Trophoblast cell (in vitro differentiated cells and primary cell): Measurements from ENCODE around the gene SYNJ2.

Experiments
- DNase-seq, 2 donors: peaks; one replicate each; pipeline ENCODE4 v3.0.0-alpha.2; 2016
- H2AFZ ChIP-seq: 2 replicates; pipeline ENCODE4 v1.6.1; 2013; ENCODE audit warnings: low read length, moderate library complexity, mild to moderate bottlenecking; ENCODE audit not compliant: insufficient read depth, poor library complexity
- H2AK5ac ChIP-seq: 2 replicates; pipeline ENCODE4 v1.6.1; 2013; ENCODE audit warnings: mild to moderate bottlenecking, low read length
- H2BK120ac ChIP-seq: 2 replicates; pipeline ENCODE4 v1.6.1; 2013; ENCODE audit warnings: low read length, mild to moderate bottlenecking, moderate library complexity; ENCODE audit not compliant: insufficient read depth, poor library complexity
- H2BK12ac ChIP-seq: 2 replicates; pipeline ENCODE4 v1.6.1; 2013; ENCODE audit warnings: mild to moderate bottlenecking, low read length, moderate library complexity
- H2BK5ac ChIP-seq: 2 replicates; pipeline ENCODE4 v1.6.1; 2013; ENCODE audit warnings: low read length, low read depth, moderate library complexity, mild to moderate bottlenecking; ENCODE audit not compliant: poor library complexity
- H3K14ac ChIP-seq: 2 replicates; pipeline ENCODE4 v1.6.1; 2013; ENCODE audit warnings: mild to moderate bottlenecking, low read length
- H3K18ac ChIP-seq: 2 replicates; pipeline ENCODE4 v1.6.1; 2013; ENCODE audit warnings: mild to moderate bottlenecking, low read length
- H3K23ac ChIP-seq: 2 replicates; pipeline ENCODE4 v1.6.1; 2013; ENCODE audit warnings: low read length
- H3K27ac ChIP-seq: 2 replicates; pipeline ENCODE4 v1.5.1; 2013; ENCODE audit warnings: low read depth, mild to moderate bottlenecking, inconsistent platforms, low read length, moderate library complexity
- H3K27me3 ChIP-seq: 2 replicates; pipeline ENCODE4 v1.6.1; 2013; ENCODE audit warnings: inconsistent platforms, mild to moderate bottlenecking, low read length, moderate library complexity; ENCODE audit not compliant: insufficient read depth
- H3K36me3 ChIP-seq, 2 experiments: 1 replicate in 1 of 2; 2 replicates in 1 of 2; pipeline ENCODE4 v1.6.1; 2013; ENCODE audit warnings: low read length in 2 of 2, mild to moderate bottlenecking in 2 of 2, moderate library complexity in 1 of 2; ENCODE audit not compliant: insufficient read depth in 2 of 2, control insufficient read depth in 1 of 2
- H3K4ac ChIP-seq: 2 replicates; pipeline ENCODE4 v1.6.1; 2013; ENCODE audit warnings: low read depth, mild to moderate bottlenecking, low read length, moderate library complexity
- H3K4me1 ChIP-seq, 2 experiments: 1 replicate in 1 of 2; 2 replicates in 1 of 2; pipeline ENCODE4 v1.6.1; 2013; ENCODE audit warnings: low read length in 2 of 2, mild to moderate bottlenecking in 2 of 2, moderate library complexity in 1 of 2; ENCODE audit not compliant: insufficient read depth in 2 of 2, control insufficient read depth in 1 of 2
- H3K4me2 ChIP-seq: 2 replicates; pipeline ENCODE4 v1.6.1; 2013; ENCODE audit warnings: inconsistent platforms, mild to moderate bottlenecking, low read length, moderate library complexity
- H3K4me3 ChIP-seq: 2 replicates; pipeline ENCODE4 v1.5.1; 2013; ENCODE audit warnings: mild to moderate bottlenecking, low read depth, low read length, inconsistent platforms
- H3K79me1 ChIP-seq: one replicate; pipeline ENCODE4 v1.6.1; 2013; ENCODE audit warnings: low read length
- H3K79me2 ChIP-seq: 2 replicates; pipeline ENCODE4 v1.6.1; 2013; ENCODE audit warnings: low read length, mild to moderate bottlenecking; ENCODE audit not compliant: control insufficient read depth, insufficient read depth, poor library complexity
- H3K9ac ChIP-seq: 2 replicates; pipeline ENCODE4 v1.6.1; 2013; ENCODE audit warnings: mild to moderate bottlenecking, low read length
- H3K9me3 ChIP-seq: 2 replicates; pipeline ENCODE4 v1.6.1; 2013; ENCODE audit warnings: low read depth, mild to moderate bottlenecking, control low read depth, inconsistent platforms, low read length; ENCODE audit not compliant: insufficient read depth
- H4K12ac ChIP-seq: 2 replicates; pipeline ENCODE4 v1.6.1; 2013; ENCODE audit warnings: low read depth, mild to moderate bottlenecking, low read length, moderate library complexity
- H4K8ac ChIP-seq: 2 replicates; pipeline ENCODE4 v1.6.1; 2013; ENCODE audit warnings: low read depth, mild to moderate bottlenecking, low read length, moderate library complexity
- H4K91ac ChIP-seq: one replicate; pipeline ENCODE4 v1.6.1; 2013; ENCODE audit warnings: low read depth, mild to moderate bottlenecking, low read length, moderate library complexity
- WGBS: extraction: QIAGEN DNeasy Blood & Tissue Kit; methylation state at CpG from one replicate; pipeline ENCODE4 v1.1.7; 2013; ENCODE audit warnings: missing lambda C conversion rate; ENCODE audit not compliant: insufficient read length, insufficient coverage; ENCODE audit errors: extremely low coverage; 5-methylcytosine and 5-hydroxymethylcytosine counted together

Gene SYNJ2

GRCh38 chr6:158125271-158125670 lies 143.6 kb downstream of the SYNJ2 start:
- no peaks in the 10 kb centered on the region for H3K27me3 ChIP-seq
- H2AK5ac ChIP-seq, result no peak overlapping the region
- H4K91ac ChIP-seq, result no peak overlapping the region
- WGBS, result no CpG with 5 or more reads among the region's 2 CpGs
- H3K4me3 ChIP-seq, result no peak overlapping the region
- no peak for DNase-seq
- no peak overlapping the region for H3K23ac ChIP-seq
- H4K12ac ChIP-seq, result no peak overlapping the region
- H3K14ac ChIP-seq, result no peak overlapping the region
- H3K79me2 ChIP-seq, result no peaks in the 10 kb centered on the region
- H2BK5ac ChIP-seq, result no peak overlapping the region
- H3K9me3 ChIP-seq, result no peaks in the 10 kb centered on the region
- no peak overlapping the region for H2BK120ac ChIP-seq
- H3K9ac ChIP-seq, result no peak overlapping the region
- H3K18ac ChIP-seq, result no peak overlapping the region
- peaks cover 0 to 3% of the 10 kb centered on the region in 2 experiments for H3K36me3 ChIP-seq
- no peak overlapping the region for H2BK12ac ChIP-seq
- no peak overlapping the region for H2AFZ ChIP-seq
- no peaks in the 10 kb centered on the region for H3K4me1 ChIP-seq
- no peak overlapping the region for H3K4me2 ChIP-seq
- no peak overlapping the region for H4K8ac ChIP-seq
- no peak overlapping the region for H3K4ac ChIP-seq
- H3K27ac ChIP-seq, result no peak overlapping the region
- no peaks in the 10 kb centered on the region for H3K79me1 ChIP-seq

- Histone ChIP-seq H3K9ac (no peak overlapping the region), H3K18ac (no peak overlapping the region), H3K14ac (no peak overlapping the region), H3K79me1 (no peaks in the 10 kb centered on the region), H2BK120ac (no peak overlapping the region), H4K91ac (no peak overlapping the region), H2BK5ac (no peak overlapping the region), H3K4me3 (no peak overlapping the region), H3K27ac (no peak overlapping the region), H2BK12ac (no peak overlapping the region), H3K23ac (no peak overlapping the region), H3K79me2 (no peaks in the 10 kb centered on the region), H3K4me2 (no peak overlapping the region), H3K27me3 (no peaks in the 10 kb centered on the region), H3K9me3 (no peaks in the 10 kb centered on the region), H3K4me1 (no peaks in the 10 kb centered on the region), H3K4ac (no peak overlapping the region), H2AK5ac (no peak overlapping the region), H4K12ac (no peak overlapping the region), H4K8ac (no peak overlapping the region), H3K36me3 (no peaks in the 10 kb centered on the region), H2AFZ (no peak overlapping the region)
- DNase-seq, result peak in 1 of 2 donors; percentile 57
- no CpG with 5 or more reads among the region's 1 CpG for WGBS
Observed at GRCh38 chr6:158131926-158132325, 150.3 kb downstream of the SYNJ2 start.

GRCh38 chr6:158142789-158143188 lies 161.1 kb downstream of the SYNJ2 start:
- H3K23ac ChIP-seq, result no peak overlapping the region
- no peak overlapping the region for H3K14ac ChIP-seq
- no peaks in the 10 kb centered on the region for H3K79me2 ChIP-seq
- no peak overlapping the region for H4K12ac ChIP-seq
- no peak overlapping the region for H3K9ac ChIP-seq
- H3K4me2 ChIP-seq, result no peak overlapping the region
- H4K8ac ChIP-seq, result no peak overlapping the region
- no peak overlapping the region for H2BK12ac ChIP-seq
- no peak overlapping the region for H3K18ac ChIP-seq
- H3K79me1 ChIP-seq, result no peaks in the 10 kb centered on the region
- no peaks in the 10 kb centered on the region for H3K4me1 ChIP-seq
- no peaks in the 10 kb centered on the region for H3K9me3 ChIP-seq
- no peak overlapping the region for H3K4me3 ChIP-seq
- H3K36me3 ChIP-seq, result peaks cover 4 to 10% of the 10 kb centered on the region in 2 experiments
- H3K27ac ChIP-seq, result no peak overlapping the region
- DNase-seq, result peak; percentile 54 to 62
- no peak overlapping the region for H2BK120ac ChIP-seq
- no peak overlapping the region for H2AFZ ChIP-seq
- no peaks in the 10 kb centered on the region for H3K27me3 ChIP-seq
- H2BK5ac ChIP-seq, result no peak overlapping the region
- no peak overlapping the region for H3K4ac ChIP-seq
- no peak overlapping the region for H2AK5ac ChIP-seq
- no peak overlapping the region for H4K91ac ChIP-seq

- H3K14ac ChIP-seq, result no peak overlapping the region
- no peaks in the 10 kb centered on the region for H3K79me1 ChIP-seq
- H2BK120ac ChIP-seq, result no peak overlapping the region
- H4K8ac ChIP-seq, result no peak overlapping the region
- no peak overlapping the region for H4K12ac ChIP-seq
- no peak overlapping the region for H3K4me2 ChIP-seq
- no peaks in the 10 kb centered on the region for H3K9me3 ChIP-seq
- H3K27me3 ChIP-seq, result no peaks in the 10 kb centered on the region
- no peak overlapping the region for H3K27ac ChIP-seq
- H3K36me3 ChIP-seq, result peaks cover 4 to 10% of the 10 kb centered on the region in 2 experiments
- H2AFZ ChIP-seq, result no peak overlapping the region
- H3K79me2 ChIP-seq, result no peaks in the 10 kb centered on the region
- no CpG with 5 or more reads among the region's 1 CpG for WGBS
- H3K23ac ChIP-seq, result no peak overlapping the region
- H3K4me3 ChIP-seq, result no peak overlapping the region
- no peak overlapping the region for H2BK5ac ChIP-seq
- no peak overlapping the region for H4K91ac ChIP-seq
- H3K9ac ChIP-seq, result no peak overlapping the region
- H3K4me1 ChIP-seq, result no peaks in the 10 kb centered on the region
- no peak overlapping the region for H2BK12ac ChIP-seq
- no peak overlapping the region for H2AK5ac ChIP-seq
- H3K4ac ChIP-seq, result no peak overlapping the region
- no peak for DNase-seq
- no peak overlapping the region for H3K18ac ChIP-seq
Observed at GRCh38 chr6:158143700-158144099, 162.0 kb downstream of the SYNJ2 start.
